Fibroblast of mammary gland (primary cell): ENCODE measurements around the gene SORCS2.

ENCODE experiments used
- DNase-seq: peaks from one replicate; pipeline ENCODE4 v3.0.0-alpha.2; 2010; ENCODE audit warnings: low read depth
- H3K4me3 ChIP-seq: 2 replicates; pipeline ENCODE4 v1.5.1; 2011; ENCODE audit warnings: low read depth, mild to moderate bottlenecking, low read length, moderate library complexity; ENCODE audit not compliant: control insufficient read depth
- TF ChIP-seq, protein P1 (sequence below): conservative IDR thresholded peaks from 2 replicates; pipeline ENCODE4 v1.5.1; 2011; ENCODE audit warnings: low read depth, low read length, inconsistent platforms; ENCODE audit not compliant: control insufficient read depth, insufficient read depth

Gene SORCS2

DNA sequence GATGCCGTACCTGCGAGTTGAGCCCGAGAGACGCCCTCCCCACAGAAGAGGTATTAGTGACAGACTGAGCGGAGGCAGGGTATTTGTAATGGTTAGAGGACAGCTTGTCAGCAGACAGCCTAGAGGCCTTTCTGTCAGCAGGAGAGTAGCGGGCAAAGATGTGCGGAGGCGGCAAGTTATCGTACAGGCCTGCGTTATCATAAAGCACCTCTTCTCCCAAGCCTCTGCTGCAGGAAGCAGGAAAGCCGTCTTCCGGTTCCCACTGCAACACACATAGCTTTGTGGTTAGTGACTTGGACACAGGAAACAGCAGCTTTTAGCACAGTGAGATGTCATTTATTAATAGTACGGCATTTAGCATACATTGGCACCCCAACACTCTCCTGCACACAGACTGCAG is 589.0 kb downstream of the SORCS2 start:
- DNase-seq: peak; percentile 64
- H3K4me3 ChIP-seq: no peak overlapping the region
- TF ChIP-seq, protein P1, sequence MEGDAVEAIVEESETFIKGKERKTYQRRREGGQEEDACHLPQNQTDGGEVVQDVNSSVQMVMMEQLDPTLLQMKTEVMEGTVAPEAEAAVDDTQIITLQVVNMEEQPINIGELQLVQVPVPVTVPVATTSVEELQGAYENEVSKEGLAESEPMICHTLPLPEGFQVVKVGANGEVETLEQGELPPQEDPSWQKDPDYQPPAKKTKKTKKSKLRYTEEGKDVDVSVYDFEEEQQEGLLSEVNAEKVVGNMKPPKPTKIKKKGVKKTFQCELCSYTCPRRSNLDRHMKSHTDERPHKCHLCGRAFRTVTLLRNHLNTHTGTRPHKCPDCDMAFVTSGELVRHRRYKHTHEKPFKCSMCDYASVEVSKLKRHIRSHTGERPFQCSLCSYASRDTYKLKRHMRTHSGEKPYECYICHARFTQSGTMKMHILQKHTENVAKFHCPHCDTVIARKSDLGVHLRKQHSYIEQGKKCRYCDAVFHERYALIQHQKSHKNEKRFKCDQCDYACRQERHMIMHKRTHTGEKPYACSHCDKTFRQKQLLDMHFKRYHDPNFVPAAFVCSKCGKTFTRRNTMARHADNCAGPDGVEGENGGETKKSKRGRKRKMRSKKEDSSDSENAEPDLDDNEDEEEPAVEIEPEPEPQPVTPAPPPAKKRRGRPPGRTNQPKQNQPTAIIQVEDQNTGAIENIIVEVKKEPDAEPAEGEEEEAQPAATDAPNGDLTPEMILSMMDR: no peak

DNA sequence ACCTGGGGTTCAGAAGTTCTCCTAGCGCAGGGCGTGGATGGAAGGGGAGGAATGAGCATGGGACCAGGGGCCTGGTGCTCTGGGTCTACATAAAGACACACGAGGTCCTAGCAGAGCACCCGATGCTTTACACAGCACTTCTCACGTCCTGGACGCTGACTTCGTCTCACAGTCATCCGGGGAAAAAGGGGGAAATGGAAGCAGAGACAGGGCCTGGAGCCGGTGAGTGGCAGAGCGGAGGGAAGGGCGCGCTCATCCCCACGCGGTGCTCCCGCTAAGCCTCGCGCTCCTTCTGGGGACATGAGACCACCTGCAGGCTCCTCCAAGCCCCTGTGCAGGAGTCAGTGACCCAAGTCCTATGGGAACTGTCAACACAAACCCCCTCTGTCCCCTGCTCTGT is 589.7 kb downstream of the SORCS2 start:
- TF ChIP-seq, protein P1: no peak
- no peak overlapping the region for H3K4me3 ChIP-seq
- no peak for DNase-seq

DNA sequence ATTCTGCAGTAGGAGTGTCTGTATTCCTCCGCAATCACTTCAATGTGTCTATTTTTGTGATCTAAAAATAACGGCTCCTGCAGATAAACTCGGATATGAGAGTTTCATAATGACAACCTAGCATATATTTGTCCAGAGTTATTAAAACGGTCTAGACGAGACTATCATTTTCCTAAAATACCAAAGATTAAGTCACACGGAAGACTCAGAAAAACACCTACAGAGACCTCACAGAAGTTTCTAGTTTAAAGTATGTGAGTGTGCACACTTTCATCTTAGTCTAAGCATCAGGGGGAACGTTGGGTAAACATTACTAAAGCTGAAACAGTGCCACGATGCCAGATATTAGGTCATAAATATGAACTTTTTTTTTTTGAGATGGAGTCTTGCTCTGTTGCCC is 590.4 kb downstream of the SORCS2 start:
- H3K4me3 ChIP-seq: no peak overlapping the region
- peak; percentile 59 for DNase-seq
- TF ChIP-seq, protein P1: no peak

DNA sequence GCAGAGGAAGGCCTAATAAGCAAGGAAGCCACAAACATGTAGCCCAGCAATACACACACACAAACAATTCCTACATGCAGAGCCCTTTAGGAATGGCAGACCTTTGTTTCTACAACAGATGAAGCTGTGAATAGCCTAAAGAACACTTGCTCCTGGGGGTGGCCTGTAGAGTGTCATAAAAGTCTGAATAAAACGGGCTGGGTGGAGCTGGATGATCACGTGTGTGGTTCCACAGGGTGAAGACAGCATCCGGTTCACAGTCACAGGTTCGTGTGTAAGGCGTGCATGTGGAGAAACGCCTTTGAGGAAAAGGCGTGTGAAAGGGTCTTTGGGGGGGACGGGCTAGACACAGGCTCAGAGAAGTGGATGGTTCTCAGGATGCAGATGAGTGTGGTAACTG is 591.2 kb downstream of the SORCS2 start:
- TF ChIP-seq, protein P1: no peak
- no peak overlapping the region for H3K4me3 ChIP-seq
- no peak for DNase-seq

DNA sequence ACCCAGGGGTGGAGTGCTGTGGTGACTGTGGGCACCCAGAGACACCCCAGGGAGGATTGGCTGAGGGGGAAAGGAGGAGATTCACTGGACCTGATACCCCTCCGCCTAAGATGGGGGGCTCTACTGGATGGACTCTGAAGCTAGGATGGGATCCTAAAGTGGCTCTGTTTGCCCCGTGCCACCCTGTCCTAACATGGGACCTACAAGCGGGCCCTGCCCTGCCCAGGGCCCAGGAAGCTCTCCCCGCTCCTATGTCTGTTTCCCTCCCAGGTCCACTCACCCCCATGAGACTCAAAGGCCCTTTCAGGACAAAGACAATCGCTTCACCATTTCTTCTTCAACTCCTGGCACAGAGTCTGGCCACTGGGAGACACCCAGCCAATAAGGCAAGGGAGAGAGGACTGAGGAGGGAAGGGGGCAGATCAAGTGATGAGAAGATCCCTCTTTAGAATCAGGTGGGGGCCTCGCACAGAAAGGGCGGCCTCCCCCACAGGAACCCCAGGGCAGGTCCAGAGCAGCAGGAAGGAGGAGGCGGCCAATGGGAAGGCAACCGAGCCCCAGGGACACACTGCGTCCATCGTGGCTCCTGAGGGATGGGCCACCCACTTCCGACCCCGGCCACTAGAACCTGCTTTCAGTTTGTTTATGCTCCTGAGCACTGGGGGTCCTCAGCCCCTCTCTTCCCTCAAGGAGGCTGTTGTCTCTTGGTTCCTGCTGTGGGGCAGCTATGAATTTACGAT is 592.0 kb downstream of the SORCS2 start:
- DNase-seq: no peak

DNA sequence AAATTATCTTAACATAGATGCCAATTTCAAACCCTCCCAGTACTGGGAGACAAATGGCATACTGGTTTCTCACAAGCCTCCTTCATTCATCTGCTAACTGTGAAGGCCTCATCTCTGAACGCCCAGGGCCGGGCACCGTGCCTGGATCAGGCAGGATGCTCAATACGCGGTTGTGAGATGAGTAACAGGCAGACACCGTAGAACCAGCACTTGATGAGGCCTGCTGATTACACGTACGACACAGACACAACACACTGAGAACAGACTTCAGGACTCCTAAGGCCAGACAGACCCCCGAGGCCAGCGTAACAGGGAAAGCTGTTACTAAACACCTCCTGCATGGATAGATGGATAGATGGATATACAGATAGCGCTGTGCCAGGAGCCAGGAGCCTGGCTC is 592.7 kb downstream of the SORCS2 start:
- TF ChIP-seq, protein P1: no peak
- no peak overlapping the region for H3K4me3 ChIP-seq
- DNase-seq: peak; percentile 83

More for the DNA sequence above, 592.0 kb downstream of the SORCS2 start:
- TF ChIP-seq, protein P1: no peak
- no peak overlapping the region for H3K4me3 ChIP-seq

DNA sequence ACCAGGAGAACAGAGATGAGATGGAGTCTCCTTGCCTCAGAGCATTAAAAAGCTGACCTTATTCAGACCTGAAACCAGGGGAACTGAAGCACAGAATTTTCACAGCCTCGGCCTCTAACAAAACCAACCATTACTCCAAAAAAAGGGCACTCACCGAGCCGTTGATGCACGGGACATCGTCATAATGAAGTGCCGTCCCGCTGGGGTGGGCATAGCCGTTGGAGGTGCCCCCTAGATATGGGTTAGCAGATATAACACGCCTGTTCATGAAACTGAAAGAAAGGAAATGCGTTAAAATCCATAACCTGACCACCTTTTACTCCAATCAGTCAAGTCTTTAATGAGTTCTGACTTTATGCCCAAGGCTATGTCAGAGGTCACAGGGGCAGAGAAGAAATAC is 593.7 kb downstream of the SORCS2 start:
- no peak overlapping the region for H3K4me3 ChIP-seq
- no peak for DNase-seq
- TF ChIP-seq, protein P1: no peak
